Hepatocyte (in vitro differentiated cells): ENCODE data around the gene FADS6.

Experiments used
- CTCF ChIP-seq: fragments of 200-600 bp; sonication (generic); IDR thresholded peaks from 2 replicates; pipeline ENCODE4 v1.5.1; 2016; ENCODE audit warnings: antibody characterized with exemption, mild to moderate bottlenecking; ENCODE audit not compliant: poor library complexity
- EZH2 ChIP-seq: fragments of 200-600 bp; sonication (generic); IDR thresholded peaks from 2 replicates; pipeline ENCODE4 v1.6.1; 2016; ENCODE audit warnings: antibody characterized with exemption, mild to moderate bottlenecking, borderline replicate concordance
- EZH2phosphoT487 ChIP-seq: fragments of 200-600 bp; sonication (generic); IDR thresholded peaks from one replicate; pipeline ENCODE4 v1.6.1; 2018; ENCODE audit warnings: antibody characterized with exemption, mild to moderate bottlenecking, low read depth, moderate library complexity; ENCODE audit not compliant: unreplicated experiment, severe bottlenecking

DNA sequence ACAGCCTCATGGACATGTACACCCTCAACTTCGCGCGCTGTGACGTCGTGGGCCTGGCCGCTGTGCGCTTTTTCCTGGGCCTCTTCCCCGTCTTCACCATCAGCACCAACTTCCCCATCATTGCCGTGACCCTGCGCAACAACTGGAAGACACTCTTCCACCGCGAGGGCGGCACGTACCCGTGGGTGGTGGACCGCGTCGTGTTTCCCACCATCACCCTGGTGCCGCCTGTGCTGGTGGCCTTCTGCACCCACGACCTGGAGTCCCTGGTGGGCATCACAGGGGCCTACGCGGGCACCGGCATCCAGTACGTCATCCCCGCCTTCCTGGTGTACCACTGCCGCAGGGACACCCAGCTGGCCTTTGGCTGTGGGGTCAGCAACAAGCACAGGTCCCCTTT lies 57.2 kb downstream of the FADS6 start:
- TF ChIP-seq CTCF (no peak), EZH2phosphoT487 (no peak), EZH2 (no peak)
